ENCODE results near the gene CDKAL1. TPM values are rescaled to one million over a fixed set of nuclear protein-coding genes. Genes with fewer than 3 reads are reported as not detected.

Gene CDKAL1
- total and polyA plus RNA-seq, 10 of the 15 experiments (the other 5 are each of a cell fraction or from before 2014, with no cell fraction given) = 10.7 to 26.9 (median 17.3) TPM

DNA sequence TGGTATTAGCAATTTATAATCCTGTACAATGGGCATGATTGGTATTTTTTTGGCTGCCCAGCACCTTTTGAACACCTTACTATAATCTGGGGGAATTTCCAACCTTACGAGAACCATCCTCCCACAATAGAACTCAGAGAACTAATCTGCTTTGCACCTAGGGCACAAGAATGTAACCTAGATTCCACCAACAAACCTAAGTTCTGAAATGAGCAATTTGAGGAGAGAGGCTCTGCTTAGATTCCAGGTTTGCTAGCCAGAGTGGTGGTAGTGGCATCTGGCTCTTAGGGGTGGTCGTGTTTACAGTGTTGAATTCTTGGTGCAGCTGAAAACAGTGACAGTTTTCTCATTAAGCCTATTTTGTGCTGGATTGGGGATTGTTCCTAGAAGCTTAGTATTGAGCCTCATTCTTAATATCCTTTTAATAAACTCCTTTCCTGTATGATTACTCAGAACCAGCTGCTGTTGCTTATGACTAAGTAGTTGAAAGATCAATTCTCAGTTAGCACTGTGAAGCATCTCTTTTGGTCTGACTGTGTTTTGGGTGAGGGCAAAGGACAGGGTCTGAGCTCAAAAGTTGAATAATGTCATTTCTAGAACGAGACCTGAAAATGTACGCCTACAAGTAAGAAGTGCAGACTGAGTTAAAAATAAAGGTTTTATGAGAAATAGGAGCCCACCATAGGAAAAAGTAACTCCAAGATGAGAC lies 385.6 kb downstream of the CDKAL1 start (continued):
- TF ChIP-seq BHLHE40 (IDR thresholded peaks at IDR 0.05; ENCODE audit: borderline replicate concordance in 1 of 2, low read depth in 2 of 2, low read length in 1 of 2) = no peak
- no peak for TF ChIP-seq RBBP5 (conservative IDR thresholded peaks at IDR 0.05)
- TF ChIP-seq, protein P1, sequence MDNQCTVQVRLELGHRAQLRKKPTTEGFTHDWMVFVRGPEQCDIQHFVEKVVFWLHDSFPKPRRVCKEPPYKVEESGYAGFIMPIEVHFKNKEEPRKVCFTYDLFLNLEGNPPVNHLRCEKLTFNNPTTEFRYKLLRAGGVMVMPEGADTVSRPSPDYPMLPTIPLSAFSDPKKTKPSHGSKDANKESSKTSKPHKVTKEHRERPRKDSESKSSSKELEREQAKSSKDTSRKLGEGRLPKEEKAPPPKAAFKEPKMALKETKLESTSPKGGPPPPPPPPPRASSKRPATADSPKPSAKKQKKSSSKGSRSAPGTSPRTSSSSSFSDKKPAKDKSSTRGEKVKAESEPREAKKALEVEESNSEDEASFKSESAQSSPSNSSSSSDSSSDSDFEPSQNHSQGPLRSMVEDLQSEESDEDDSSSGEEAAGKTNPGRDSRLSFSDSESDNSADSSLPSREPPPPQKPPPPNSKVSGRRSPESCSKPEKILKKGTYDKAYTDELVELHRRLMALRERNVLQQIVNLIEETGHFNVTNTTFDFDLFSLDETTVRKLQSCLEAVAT (IDR thresholded peaks at IDR 0.05) = no peak
- 0 out of 2 replicates have a peak, but pooled peaks have one; percentile 49 for TF ChIP-seq MTA3 (IDR thresholded peaks at IDR 0.05; ENCODE audit: borderline replicate concordance, low read length)
- TF ChIP-seq JUND (IDR thresholded peaks at IDR 0.05; ENCODE audit: low read depth, low read length) = no peak
- no peak for TF ChIP-seq KLF5 (IDR thresholded peaks at IDR 0.05; ENCODE audit: partially characterized antibody)
- peak; percentile 97 for TF ChIP-seq JUNB (IDR thresholded peaks at IDR 0.05)
- TF ChIP-seq ASH2L (IDR thresholded peaks at IDR 0.05; ENCODE audit: borderline replicate concordance, low read depth) = no peak
- no peak for TF ChIP-seq ZNF384 (IDR thresholded peaks at IDR 0.05; ENCODE audit: borderline replicate concordance, low read depth, low read length)
- no peak for TF ChIP-seq HCFC1 (IDR thresholded peaks at IDR 0.05; ENCODE audit: low read length)
- TF ChIP-seq RUNX3 (IDR thresholded peaks at IDR 0.05; ENCODE audit: low read length) = peak; percentile 51; the same call in 1 of the 2 replicates
- peak; percentile 67 for TF ChIP-seq DPF2 (IDR thresholded peaks at IDR 0.05)
- TF ChIP-seq, protein P2, sequence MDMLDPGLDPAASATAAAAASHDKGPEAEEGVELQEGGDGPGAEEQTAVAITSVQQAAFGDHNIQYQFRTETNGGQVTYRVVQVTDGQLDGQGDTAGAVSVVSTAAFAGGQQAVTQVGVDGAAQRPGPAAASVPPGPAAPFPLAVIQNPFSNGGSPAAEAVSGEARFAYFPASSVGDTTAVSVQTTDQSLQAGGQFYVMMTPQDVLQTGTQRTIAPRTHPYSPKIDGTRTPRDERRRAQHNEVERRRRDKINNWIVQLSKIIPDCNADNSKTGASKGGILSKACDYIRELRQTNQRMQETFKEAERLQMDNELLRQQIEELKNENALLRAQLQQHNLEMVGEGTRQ (IDR thresholded peaks at IDR 0.05; ENCODE audit: borderline replicate concordance, low read depth, low read length) = no peak
- TF ChIP-seq, protein P3, sequence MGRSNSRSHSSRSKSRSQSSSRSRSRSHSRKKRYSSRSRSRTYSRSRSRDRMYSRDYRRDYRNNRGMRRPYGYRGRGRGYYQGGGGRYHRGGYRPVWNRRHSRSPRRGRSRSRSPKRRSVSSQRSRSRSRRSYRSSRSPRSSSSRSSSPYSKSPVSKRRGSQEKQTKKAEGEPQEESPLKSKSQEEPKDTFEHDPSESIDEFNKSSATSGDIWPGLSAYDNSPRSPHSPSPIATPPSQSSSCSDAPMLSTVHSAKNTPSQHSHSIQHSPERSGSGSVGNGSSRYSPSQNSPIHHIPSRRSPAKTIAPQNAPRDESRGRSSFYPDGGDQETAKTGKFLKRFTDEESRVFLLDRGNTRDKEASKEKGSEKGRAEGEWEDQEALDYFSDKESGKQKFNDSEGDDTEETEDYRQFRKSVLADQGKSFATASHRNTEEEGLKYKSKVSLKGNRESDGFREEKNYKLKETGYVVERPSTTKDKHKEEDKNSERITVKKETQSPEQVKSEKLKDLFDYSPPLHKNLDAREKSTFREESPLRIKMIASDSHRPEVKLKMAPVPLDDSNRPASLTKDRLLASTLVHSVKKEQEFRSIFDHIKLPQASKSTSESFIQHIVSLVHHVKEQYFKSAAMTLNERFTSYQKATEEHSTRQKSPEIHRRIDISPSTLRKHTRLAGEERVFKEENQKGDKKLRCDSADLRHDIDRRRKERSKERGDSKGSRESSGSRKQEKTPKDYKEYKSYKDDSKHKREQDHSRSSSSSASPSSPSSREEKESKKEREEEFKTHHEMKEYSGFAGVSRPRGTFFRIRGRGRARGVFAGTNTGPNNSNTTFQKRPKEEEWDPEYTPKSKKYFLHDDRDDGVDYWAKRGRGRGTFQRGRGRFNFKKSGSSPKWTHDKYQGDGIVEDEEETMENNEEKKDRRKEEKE (IDR thresholded peaks at IDR 0.05) = no peak
- no peak for TF ChIP-seq NFYA (IDR thresholded peaks at IDR 0.05; ENCODE audit: borderline replicate concordance, low read depth, low read length)
- no peak for TF ChIP-seq CBX5 (IDR thresholded peaks at IDR 0.05; ENCODE audit: low read depth)
- no peak for TF ChIP-seq STAT1 (conservative IDR thresholded peaks at IDR 0.05)
- TF ChIP-seq, protein P4, sequence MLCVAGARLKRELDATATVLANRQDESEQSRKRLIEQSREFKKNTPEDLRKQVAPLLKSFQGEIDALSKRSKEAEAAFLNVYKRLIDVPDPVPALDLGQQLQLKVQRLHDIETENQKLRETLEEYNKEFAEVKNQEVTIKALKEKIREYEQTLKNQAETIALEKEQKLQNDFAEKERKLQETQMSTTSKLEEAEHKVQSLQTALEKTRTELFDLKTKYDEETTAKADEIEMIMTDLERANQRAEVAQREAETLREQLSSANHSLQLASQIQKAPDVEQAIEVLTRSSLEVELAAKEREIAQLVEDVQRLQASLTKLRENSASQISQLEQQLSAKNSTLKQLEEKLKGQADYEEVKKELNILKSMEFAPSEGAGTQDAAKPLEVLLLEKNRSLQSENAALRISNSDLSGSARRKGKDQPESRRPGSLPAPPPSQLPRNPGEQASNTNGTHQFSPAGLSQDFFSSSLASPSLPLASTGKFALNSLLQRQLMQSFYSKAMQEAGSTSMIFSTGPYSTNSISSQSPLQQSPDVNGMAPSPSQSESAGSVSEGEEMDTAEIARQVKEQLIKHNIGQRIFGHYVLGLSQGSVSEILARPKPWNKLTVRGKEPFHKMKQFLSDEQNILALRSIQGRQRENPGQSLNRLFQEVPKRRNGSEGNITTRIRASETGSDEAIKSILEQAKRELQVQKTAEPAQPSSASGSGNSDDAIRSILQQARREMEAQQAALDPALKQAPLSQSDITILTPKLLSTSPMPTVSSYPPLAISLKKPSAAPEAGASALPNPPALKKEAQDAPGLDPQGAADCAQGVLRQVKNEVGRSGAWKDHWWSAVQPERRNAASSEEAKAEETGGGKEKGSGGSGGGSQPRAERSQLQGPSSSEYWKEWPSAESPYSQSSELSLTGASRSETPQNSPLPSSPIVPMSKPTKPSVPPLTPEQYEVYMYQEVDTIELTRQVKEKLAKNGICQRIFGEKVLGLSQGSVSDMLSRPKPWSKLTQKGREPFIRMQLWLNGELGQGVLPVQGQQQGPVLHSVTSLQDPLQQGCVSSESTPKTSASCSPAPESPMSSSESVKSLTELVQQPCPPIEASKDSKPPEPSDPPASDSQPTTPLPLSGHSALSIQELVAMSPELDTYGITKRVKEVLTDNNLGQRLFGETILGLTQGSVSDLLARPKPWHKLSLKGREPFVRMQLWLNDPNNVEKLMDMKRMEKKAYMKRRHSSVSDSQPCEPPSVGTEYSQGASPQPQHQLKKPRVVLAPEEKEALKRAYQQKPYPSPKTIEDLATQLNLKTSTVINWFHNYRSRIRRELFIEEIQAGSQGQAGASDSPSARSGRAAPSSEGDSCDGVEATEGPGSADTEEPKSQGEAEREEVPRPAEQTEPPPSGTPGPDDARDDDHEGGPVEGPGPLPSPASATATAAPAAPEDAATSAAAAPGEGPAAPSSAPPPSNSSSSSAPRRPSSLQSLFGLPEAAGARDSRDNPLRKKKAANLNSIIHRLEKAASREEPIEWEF (IDR thresholded peaks at IDR 0.05; ENCODE audit: insufficient replicate concordance, low read depth, low read length) = no peak
